Activated T-cell treated with anti-CD3 and anti-CD28 coated beads for 1 hour (primary cell): ENCODE measurements around the gene GPSM3.

Experiments used
- DNase-seq: peaks from one replicate; pipeline ENCODE4 v3.0.0-alpha.2; 2020; ENCODE audit warnings: low read depth

Gene GPSM3

GRCh38 chr6:32173051-32173727 is 19.3 kb downstream of the GPSM3 start:
- no peak for DNase-seq

- no peak for DNase-seq
Measured at GRCh38 chr6:32171234-32171633, 21.2 kb downstream of the GPSM3 start.

- DNase-seq: no peak
Measured at GRCh38 chr6:32170294-32170693, 22.1 kb downstream of the GPSM3 start.

GRCh38 chr6:32168807-32169591 is 23.4 kb downstream of the GPSM3 start:
- no peak for DNase-seq

GRCh38 chr6:32168350-32168749 is 24.1 kb downstream of the GPSM3 start:
- DNase-seq: no peak

DNA sequence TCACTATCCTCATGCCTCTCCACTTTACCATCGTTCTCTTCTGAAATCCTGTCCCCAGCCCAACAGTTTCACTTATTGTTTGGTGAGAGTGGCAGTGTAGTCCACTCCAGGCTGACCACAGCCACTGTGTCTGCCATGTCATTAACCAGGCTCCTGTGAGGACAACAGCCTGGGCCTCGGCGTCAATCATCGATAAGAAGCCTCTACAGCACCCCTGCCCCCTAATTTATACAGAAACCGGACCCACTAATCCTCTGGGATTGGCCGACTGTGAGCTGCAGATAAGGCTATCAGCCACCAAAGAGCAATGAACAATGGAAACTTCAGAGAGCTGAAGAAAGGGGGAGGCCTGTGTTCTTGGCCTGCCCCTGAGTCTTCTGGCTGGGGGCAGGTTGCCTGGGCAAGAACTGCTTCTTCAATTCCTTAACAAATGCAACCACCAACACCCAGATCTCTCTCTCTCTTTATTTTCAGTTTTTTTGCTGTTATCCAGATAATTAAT is 24.6 kb downstream of the GPSM3 start:
- no peak for DNase-seq

DNA sequence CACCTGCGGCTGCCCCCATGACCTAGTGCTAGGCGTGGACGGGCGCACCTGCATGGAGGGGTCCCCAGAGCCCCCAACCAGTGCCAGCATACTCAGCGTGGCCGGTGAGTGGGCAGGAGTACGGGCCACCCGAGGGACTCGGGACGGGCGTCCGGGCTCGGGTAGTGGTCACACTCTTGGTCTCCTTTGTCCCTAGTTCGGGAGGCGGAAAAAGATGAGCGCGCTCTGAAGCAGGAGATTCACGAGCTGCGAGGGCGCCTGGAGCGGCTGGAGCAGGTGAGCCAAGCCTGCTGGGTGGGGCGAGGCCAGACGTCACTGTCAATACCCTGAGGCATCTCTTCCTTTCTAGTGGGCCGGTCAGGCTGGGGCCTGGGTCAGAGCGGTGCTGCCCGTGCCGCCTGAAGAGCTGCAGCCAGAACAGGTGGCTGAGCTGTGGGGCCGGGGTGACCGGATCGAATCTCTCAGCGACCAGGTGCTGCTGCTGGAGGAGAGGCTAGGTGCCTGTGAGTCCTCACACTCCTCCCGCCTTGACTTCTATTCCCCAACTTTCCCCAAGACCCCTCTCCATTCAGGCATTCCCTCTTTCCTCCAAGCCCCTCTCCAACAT is 25.2 kb downstream of the GPSM3 start:
- DNase-seq: no peak

DNA sequence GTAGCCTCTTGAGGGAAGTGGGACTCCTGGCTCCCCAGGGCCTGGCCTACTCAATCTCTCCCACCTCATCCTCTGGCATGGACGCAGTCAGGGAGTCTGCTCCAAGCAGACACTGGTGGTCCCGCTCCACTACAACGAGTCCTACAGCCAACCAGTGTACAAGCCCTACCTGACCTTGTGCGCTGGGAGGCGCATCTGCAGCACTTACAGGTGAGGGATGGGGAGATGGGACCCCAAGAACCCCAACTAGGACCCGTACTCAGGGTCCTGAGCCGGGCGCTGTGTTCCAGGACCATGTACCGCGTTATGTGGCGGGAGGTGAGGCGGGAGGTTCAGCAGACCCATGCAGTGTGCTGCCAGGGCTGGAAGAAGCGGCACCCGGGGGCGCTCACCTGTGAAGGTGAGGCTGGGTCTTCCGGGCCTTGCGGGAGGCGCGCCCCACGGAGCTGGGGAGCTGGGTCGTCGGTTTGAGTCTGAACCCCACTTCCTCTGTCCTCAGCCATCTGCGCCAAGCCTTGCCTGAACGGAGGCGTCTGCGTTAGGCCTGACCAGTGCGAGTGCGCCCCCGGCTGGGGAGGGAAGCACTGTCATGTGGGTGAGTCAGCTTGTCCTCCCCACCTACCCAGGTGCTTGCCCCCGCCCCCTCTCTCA is 25.9 kb downstream of the GPSM3 start:
- DNase-seq: no peak

GRCh38 chr6:32164295-32164694 is 28.1 kb downstream of the GPSM3 start, which contains the start of gene EGFL8:
EGFL8 (plus strand) TSS chr6:32164595; CDS start chr6:32166166, 1,571 bp downstream.
- no peak for DNase-seq

DNA sequence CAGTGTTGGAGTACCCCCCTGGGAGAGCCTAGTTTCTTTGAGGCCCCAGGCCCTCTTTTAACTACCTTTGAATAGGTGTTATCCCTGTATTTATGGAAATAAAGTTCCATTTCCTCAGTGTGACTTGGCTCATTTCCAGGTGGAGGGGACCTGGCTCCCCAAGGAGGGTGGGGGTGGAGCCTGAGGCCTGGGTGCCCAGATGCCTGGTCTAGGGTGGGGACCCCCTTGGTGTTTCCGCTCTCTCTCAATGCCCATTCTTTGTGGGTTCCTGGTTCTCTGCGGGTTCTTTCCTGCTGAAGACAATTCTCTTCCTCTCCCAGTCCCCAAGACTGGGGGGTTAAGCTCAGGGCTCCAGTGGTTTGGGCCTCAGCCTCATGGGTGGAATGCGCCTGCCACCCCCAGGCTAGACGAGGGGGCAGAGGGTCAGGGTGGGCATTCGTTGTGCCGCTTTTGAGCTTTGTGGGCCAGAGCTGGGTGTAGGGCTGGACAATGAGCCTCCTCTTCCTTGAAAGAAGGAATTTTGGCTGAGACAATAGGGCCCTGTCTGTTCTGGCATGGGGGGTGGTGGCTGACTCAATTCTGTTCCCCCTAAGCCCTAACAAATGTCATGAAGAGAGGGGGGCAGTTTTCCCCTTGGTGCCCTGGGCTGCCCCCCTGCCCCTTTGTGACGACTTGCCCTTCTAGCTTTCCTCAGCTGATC is 28.7 kb downstream of the GPSM3 start:
- DNase-seq: no peak

- DNase-seq: no peak
Measured at GRCh38 chr6:32158052-32158451, 34.4 kb downstream of the GPSM3 start.

- no peak for DNase-seq
Measured at GRCh38 chr6:32156891-32157290, 35.6 kb downstream of the GPSM3 start.

GRCh38 chr6:32154514-32155161 is 37.8 kb downstream of the GPSM3 start:
- peak; percentile 54 for DNase-seq

GRCh38 chr6:32153564-32154513 is 38.6 kb downstream of the GPSM3 start, which contains the start of gene PPT2:
PPT2 (plus strand) TSS chr6:32154141; CDS start chr6:32154595, 454 bp downstream.
- DNase-seq: peak; percentile 66

- no peak for DNase-seq
Measured at GRCh38 chr6:32152769-32153563, 39.5 kb downstream of the GPSM3 start.

DNA sequence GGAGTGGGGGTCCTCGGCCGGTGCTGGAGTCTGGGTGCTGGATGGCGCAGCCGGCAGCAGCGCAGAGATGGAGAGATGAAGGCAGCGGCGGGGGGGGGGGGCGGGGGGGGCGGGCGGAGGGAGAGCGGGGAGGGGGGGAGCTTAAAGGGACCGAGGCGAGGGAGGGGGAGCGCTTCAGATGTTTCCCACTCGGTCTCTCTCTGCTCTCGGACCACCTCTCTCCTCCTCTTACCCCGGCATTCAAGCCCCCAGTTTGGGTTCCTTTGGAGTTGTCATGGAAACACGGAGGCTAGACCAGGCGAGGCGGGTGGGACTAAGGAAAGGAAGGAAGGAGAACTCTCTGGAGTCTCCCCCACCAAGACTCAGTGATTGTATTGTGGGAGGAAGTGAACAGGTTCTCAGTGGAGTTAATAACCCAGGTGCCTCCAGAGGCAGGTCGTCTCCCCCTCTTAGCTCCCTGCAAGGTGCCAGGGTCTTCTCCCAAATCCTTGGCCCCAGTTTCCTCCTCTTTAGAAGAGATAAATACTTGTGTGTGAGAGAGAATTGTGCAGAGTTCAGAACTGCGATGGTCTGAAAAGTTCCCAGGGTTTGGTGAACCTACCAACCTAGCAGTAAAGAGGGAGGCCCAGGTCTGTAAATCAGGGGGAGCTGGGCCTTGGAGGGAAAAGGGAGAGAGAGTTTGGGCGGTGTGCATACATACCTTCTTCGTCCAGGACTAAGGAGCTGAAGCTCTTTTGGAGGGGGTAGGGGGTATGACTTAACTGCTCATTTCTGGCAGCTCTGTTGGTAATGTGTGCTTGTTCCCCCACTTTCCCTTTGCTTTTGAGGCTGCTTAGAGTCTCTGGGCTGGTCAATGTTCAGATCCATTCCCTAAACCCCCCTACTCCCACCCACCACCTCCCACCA is 40.3 kb downstream of the GPSM3 start, which contains the start of gene PRRT1:
Gene PRRT1 (minus strand): TSS at position 77 of the 906 bp plus-strand sequence. CDS start 112 bp downstream, outside the sequence.
- DNase-seq: no peak

DNA sequence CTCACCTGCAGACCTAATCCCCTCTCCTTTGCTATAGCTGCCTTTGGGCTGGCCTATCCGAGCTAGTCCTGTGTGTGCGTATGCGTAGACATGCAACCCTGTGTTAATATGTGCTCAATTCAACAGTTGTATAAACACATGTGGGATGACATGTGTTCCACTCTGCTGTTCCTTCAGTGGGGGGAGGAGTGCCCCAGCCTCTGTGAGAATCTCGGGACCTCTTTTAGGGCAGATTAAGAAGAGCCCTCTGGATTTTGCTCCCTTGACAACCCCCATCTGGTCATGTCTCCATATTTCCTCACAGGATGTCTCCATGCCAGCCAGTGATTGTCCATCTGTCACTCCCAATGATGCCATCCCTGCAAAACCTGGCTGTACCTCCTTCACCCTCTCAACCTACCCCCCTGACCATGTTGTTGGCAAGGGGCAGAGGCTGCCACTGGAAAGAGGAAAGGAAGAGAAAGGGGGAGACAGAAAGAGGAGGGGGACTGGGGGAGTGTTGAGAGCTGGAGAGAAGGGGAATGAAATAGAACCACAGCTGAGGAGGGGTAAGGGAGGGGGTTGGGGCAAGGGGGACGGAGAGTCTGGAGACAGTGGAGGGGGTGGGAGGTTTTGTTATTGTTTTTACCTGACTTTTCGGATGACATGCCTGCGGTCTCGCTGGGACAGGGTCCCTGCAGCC is 41.1 kb downstream of the GPSM3 start:
- DNase-seq: no peak
